NT2/D1 (cell line): ENCODE results near the gene ANAPC7.
A peak's percentile ranks its signal among the peaks of the same experiment; 100 is the strongest.
"Not testable (repeated sequence)": the region's sequence is repeated elsewhere in the genome, so short reads cannot be mapped to it uniquely, and the experiment has no call there.

Experiments used
- DNase-seq: peaks from one replicate; pipeline ENCODE4 v3.0.0-alpha.2; 2011; ENCODE audit warnings: low read depth, low spot score
- H3K27me3 ChIP-seq: 2 replicates; pipeline ENCODE4 v1.6.0; 2011; ENCODE audit warnings: mild to moderate bottlenecking; ENCODE audit not compliant: insufficient read length, insufficient read depth
- H3K36me3 ChIP-seq: 2 replicates; pipeline ENCODE4 v1.6.1; 2011; ENCODE audit warnings: mild to moderate bottlenecking, low read length, mixed read lengths; ENCODE audit not compliant: insufficient read depth, insufficient read length
- H3K4me1 ChIP-seq: 2 replicates; pipeline ENCODE4 v1.5.1; 2011; ENCODE audit not compliant: insufficient read depth, insufficient read length
- H3K4me3 ChIP-seq: 2 replicates; pipeline ENCODE4 v1.5.1; 2011; ENCODE audit warnings: low read depth; ENCODE audit not compliant: insufficient read length
- H3K9ac ChIP-seq: 2 replicates; pipeline ENCODE4 v1.6.0; 2011; ENCODE audit warnings: low read depth; ENCODE audit not compliant: insufficient read length
- H3K9me3 ChIP-seq: 2 replicates; pipeline ENCODE4 v1.5.1; 2011; ENCODE audit warnings: mild to moderate bottlenecking, low read length; ENCODE audit not compliant: insufficient read depth
- SUZ12 ChIP-seq: IDR thresholded peaks from 2 replicates; pipeline ENCODE4 v1.6.1; 2011; ENCODE audit not compliant: insufficient read length, insufficient read depth; ENCODE audit errors: extremely low read depth
- YY1 ChIP-seq: IDR thresholded peaks from 2 replicates; pipeline ENCODE4 v1.6.1; 2011; ENCODE audit not compliant: insufficient read length, insufficient read depth
- ZNF274 ChIP-seq: IDR thresholded peaks from 2 replicates; pipeline ENCODE4 v1.6.1; 2011; ENCODE audit warnings: mild to moderate bottlenecking, low read depth, low read length

Gene ANAPC7

GRCh38 chr12:110403976-110404682 lies 621 bp upstream of the ANAPC7 start:
- H3K9me3 ChIP-seq: no peaks in the 10 kb centered on the region
- H3K27me3 ChIP-seq: no peaks in the 10 kb centered on the region
- H3K4me3 ChIP-seq: peak overlapping the region; percentile 94
- H3K9ac ChIP-seq: peak overlapping the region; percentile 97
- TF ChIP-seq SUZ12: no peak
- TF ChIP-seq YY1: no peak
- no peak for TF ChIP-seq ZNF274
- no peaks in the 10 kb centered on the region for H3K4me1 ChIP-seq
- peak; percentile 44 for DNase-seq
- H3K36me3 ChIP-seq: peaks cover 26% of the 10 kb centered on the region

GRCh38 chr12:110382683-110383082 lies 20.8 kb downstream of the ANAPC7 start:
- Histone ChIP-seq H3K4me1 (peaks cover 4% of the 10 kb centered on the region), H3K9me3 (no peaks in the 10 kb centered on the region), H3K4me3 (no peak overlapping the region), H3K27me3 (no peaks in the 10 kb centered on the region), H3K9ac (no peak overlapping the region), H3K36me3 (peaks cover 75% of the 10 kb centered on the region)
- no peak for TF ChIP-seq SUZ12
- TF ChIP-seq YY1: no peak
- TF ChIP-seq ZNF274: no peak
- no peak for DNase-seq

GRCh38 chr12:110379631-110380030 lies 23.9 kb downstream of the ANAPC7 start:
- H3K27me3 ChIP-seq: no peaks in the 10 kb centered on the region
- H3K9me3 ChIP-seq: no peaks in the 10 kb centered on the region
- H3K4me3 ChIP-seq: no peak overlapping the region
- no peaks in the 10 kb centered on the region for H3K4me1 ChIP-seq
- H3K9ac ChIP-seq: no peak overlapping the region
- TF ChIP-seq ZNF274 (no peak), SUZ12 (no peak), YY1 (no peak)
- H3K36me3 ChIP-seq: peaks cover 72% of the 10 kb centered on the region
- DNase-seq: no peak

- no peak for TF ChIP-seq SUZ12
- no peak for TF ChIP-seq YY1
- TF ChIP-seq ZNF274: no peak
- H3K27me3 ChIP-seq: no peaks in the 10 kb centered on the region
- no peaks in the 10 kb centered on the region for H3K9me3 ChIP-seq
- no peak for DNase-seq
- no peak overlapping the region for H3K4me3 ChIP-seq
- H3K9ac ChIP-seq: no peak overlapping the region
- H3K4me1 ChIP-seq: no peaks in the 10 kb centered on the region
- peaks cover 76% of the 10 kb centered on the region for H3K36me3 ChIP-seq
These were observed 24.3 kb downstream of the ANAPC7 start for GRCh38 chr12:110379197-110379596.

GRCh38 chr12:110378131-110378790 lies 25.2 kb downstream of the ANAPC7 start:
- H3K4me3 ChIP-seq, H3K27me3 ChIP-seq, H3K9me3 ChIP-seq, H3K4me1 ChIP-seq, DNase-seq, H3K9ac ChIP-seq: not testable (repeated sequence)
- H3K36me3 ChIP-seq: peaks cover 83% of the 10 kb centered on the region

- H3K9me3 ChIP-seq: no peaks in the 10 kb centered on the region
- no peak overlapping the region for H3K9ac ChIP-seq
- H3K27me3 ChIP-seq: no peaks in the 10 kb centered on the region
- H3K36me3 ChIP-seq: peaks cover 80% of the 10 kb centered on the region
- H3K4me1 ChIP-seq: no peaks in the 10 kb centered on the region
- H3K4me3 ChIP-seq: no peak overlapping the region
- DNase-seq: no peak
- TF ChIP-seq YY1: no peak
- no peak for TF ChIP-seq SUZ12
- TF ChIP-seq ZNF274: no peak
These were observed 29.4 kb downstream of the ANAPC7 start for GRCh38 chr12:110373962-110374611.

- Histone ChIP-seq H3K27me3 (no peaks in the 10 kb centered on the region), H3K9ac (no peak overlapping the region), H3K4me3 (no peak overlapping the region), H3K36me3 (peaks cover 73% of the 10 kb centered on the region), H3K4me1 (no peaks in the 10 kb centered on the region), H3K9me3 (no peaks in the 10 kb centered on the region)
- no peak for DNase-seq
- TF ChIP-seq ZNF274 (no peak), SUZ12 (no peak), YY1 (no peak)
These were observed 30.1 kb downstream of the ANAPC7 start for GRCh38 chr12:110373425-110373824.
